Mucosa of descending colon (tissue), 3 donors: Measurements from ENCODE around the gene ARHGAP22. TPM values are rescaled to one million over a fixed set of nuclear protein-coding genes. Genes with fewer than 3 reads are reported as not detected.

Source experiments
- ATAC-seq: fragments of 200-7000 bp; cut with Tn5 transposase; one replicate; pipeline ENCODE4 v1.9.1; 2020; ENCODE audit warnings: mild to moderate bottlenecking, moderate library complexity
- DNase-seq, 3 donors: peaks; one replicate each; pipeline ENCODE4 v3.0.0-alpha.2; 2020
- H3K36me3 ChIP-seq: fragments of 200-600 bp; one replicate; pipeline ENCODE4 v1.8.0; 2021; ENCODE audit warnings: low read depth, mild to moderate bottlenecking
- H3K4me1 ChIP-seq: fragments of 200-600 bp; one replicate; pipeline ENCODE4 v1.8.0; 2021; ENCODE audit warnings: low read depth, mild to moderate bottlenecking
- H3K4me3 ChIP-seq: fragments of 200-600 bp; one replicate; pipeline ENCODE4 v1.8.0; 2021; ENCODE audit warnings: mild to moderate bottlenecking
- H3K9me3 ChIP-seq: fragments of 200-600 bp; one replicate; pipeline ENCODE4 v1.8.0; 2021; ENCODE audit warnings: mild to moderate bottlenecking
- intact Hi-C, 2 donors: fragments of 100-400 bp; cut with DNase I in 1 of 2; cut with micrococcal nuclease in 1 of 2; formaldehyde crosslinking; loops; one replicate each; pipeline versions ENCODE4 v1.11.0 to v1.11.1; 2022; cut with DNase I, micrococcal nuclease
- total RNA-seq, 3 donors: library from RNA; stranded (reverse); fragmentation: NEBNext Ultra II Directional in 2 of 3; extraction: Animal tissue kit (Norgen Biotek cat#: 25700) in 2 of 3; gene quantifications; one replicate each; pipeline versions ENCODE4 v1.2.1 to v1.2.4, GENCODE V29; 2021 to 2023
- TF ChIP-seq, protein P1 (sequence below): fragments of 200-600 bp; IDR thresholded peaks from one replicate; pipeline ENCODE4 v1.8.0; 2022; ENCODE audit warnings: antibody characterized with exemption, mild to moderate bottlenecking
- donor health status: DM: no; HTN: no; CAD: no; lungs with moderate emphysema.
- donor health status: DM: no; HTN: no; CAD: no.
- donor health status: DM: no; HTN: yes; CAD: no.

ARHGAP22 gene
- total RNA-seq, 3 donors from 2014 or later, result 0.93 to 5.9 (median 1.3) TPM

DNA sequence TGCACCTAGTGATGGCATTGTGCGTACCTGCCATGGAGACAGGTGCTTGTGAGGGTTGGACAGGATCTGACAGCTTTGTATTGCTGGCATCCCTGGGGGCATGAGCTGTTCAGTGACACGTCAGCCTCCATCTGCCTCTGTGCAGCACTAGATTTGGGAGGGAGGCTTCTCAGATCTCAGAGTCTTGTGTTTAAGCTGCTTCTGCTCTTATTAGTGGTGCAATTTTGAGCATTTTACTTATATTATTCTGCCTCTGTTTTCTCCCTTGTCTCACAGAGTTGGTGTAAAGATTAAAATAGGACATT, 5.1 kb downstream of the ARHGAP22 start:
- DNase-seq (no peak), ATAC-seq (no peak)
- peaks cover 8% of the 10 kb centered on the region for H3K4me1 ChIP-seq
- no peaks in the 10 kb centered on the region for H3K36me3 ChIP-seq
- TF ChIP-seq, protein P1, sequence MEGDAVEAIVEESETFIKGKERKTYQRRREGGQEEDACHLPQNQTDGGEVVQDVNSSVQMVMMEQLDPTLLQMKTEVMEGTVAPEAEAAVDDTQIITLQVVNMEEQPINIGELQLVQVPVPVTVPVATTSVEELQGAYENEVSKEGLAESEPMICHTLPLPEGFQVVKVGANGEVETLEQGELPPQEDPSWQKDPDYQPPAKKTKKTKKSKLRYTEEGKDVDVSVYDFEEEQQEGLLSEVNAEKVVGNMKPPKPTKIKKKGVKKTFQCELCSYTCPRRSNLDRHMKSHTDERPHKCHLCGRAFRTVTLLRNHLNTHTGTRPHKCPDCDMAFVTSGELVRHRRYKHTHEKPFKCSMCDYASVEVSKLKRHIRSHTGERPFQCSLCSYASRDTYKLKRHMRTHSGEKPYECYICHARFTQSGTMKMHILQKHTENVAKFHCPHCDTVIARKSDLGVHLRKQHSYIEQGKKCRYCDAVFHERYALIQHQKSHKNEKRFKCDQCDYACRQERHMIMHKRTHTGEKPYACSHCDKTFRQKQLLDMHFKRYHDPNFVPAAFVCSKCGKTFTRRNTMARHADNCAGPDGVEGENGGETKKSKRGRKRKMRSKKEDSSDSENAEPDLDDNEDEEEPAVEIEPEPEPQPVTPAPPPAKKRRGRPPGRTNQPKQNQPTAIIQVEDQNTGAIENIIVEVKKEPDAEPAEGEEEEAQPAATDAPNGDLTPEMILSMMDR, result no peak
- intact Hi-C loops, result no loop called here
- H3K4me3 ChIP-seq, result no peak overlapping the region
- H3K9me3 ChIP-seq, result no peaks in the 10 kb centered on the region

GRCh38 chr10:48598936-48599829, 5.7 kb downstream of the ARHGAP22 start:
- no peak for DNase-seq
- intact Hi-C loops, result no loop called here
- no peak overlapping the region for H3K4me3 ChIP-seq
- peaks cover 2% of the 10 kb centered on the region for H3K4me1 ChIP-seq
- no peaks in the 10 kb centered on the region for H3K36me3 ChIP-seq
- H3K9me3 ChIP-seq, result no peaks in the 10 kb centered on the region
- ATAC-seq, result no peak
- TF ChIP-seq, protein P1, result no peak

- DNase-seq (peak in 2 of 3 donors; percentile 20 to 46), ATAC-seq (peak; percentile 83)
- Histone ChIP-seq H3K9me3 (no peaks in the 10 kb centered on the region), H3K36me3 (no peaks in the 10 kb centered on the region), H3K4me1 (no peaks in the 10 kb centered on the region), H3K4me3 (no peak overlapping the region)
- intact Hi-C loops, result no loop called here
- TF ChIP-seq, protein P1, result no peak
These were observed 6.5 kb downstream of the ARHGAP22 start for GRCh38 chr10:48598243-48598935.

GRCh38 chr10:48595539-48595932, 9.3 kb downstream of the ARHGAP22 start:
- Histone ChIP-seq H3K4me3 (no peak overlapping the region), H3K9me3 (no peaks in the 10 kb centered on the region), H3K36me3 (no peaks in the 10 kb centered on the region), H3K4me1 (no peaks in the 10 kb centered on the region)
- TF ChIP-seq, protein P1, result no peak
- intact Hi-C loops, result no loop called here
- DNase-seq (no peak), ATAC-seq (no peak)

- DNase-seq (no peak), ATAC-seq (no peak)
- no peaks in the 10 kb centered on the region for H3K36me3 ChIP-seq
- intact Hi-C loops, result no loop called here
- TF ChIP-seq, protein P1, result no peak
- no peaks in the 10 kb centered on the region for H3K4me1 ChIP-seq
- H3K4me3 ChIP-seq, result no peak overlapping the region
- no peaks in the 10 kb centered on the region for H3K9me3 ChIP-seq
These were observed 9.9 kb downstream of the ARHGAP22 start for GRCh38 chr10:48594803-48595538.
